Measurements from ENCODE around the gene HOTAIR. TPM values are rescaled to one million over a fixed set of nuclear protein-coding genes. Genes with fewer than 3 reads are reported as not detected.
A peak's percentile ranks its signal among the peaks of the same experiment; 100 is the strongest.

HOTAIR gene
- total and polyA plus RNA-seq, 7 donors, result not detected

GRCh38 chr12:54010972-54011664, 36.4 kb upstream of the HOTAIR start:
- peaks cover 81 to 100% (median 97%) of the 10 kb centered on the region in 3 donors for H3K27me3 ChIP-seq
- H3K27ac ChIP-seq, result no peak overlapping the region
- TF ChIP-seq EP300 (IDR thresholded peaks at IDR 0.05) (no peak), POLR2AphosphoS5 (IDR thresholded peaks at IDR 0.05) (no peak), CTCF (IDR thresholded peaks at IDR 0.05) (no peak), POLR2A (IDR thresholded peaks at IDR 0.05) (no peak)
- no peaks in the 10 kb centered on the region for H3K36me3 ChIP-seq
- H3K9me3 ChIP-seq, result no peaks in the 10 kb centered on the region
- H3K4me3 ChIP-seq, result no peak overlapping the region
- 4 to 6% methylated on average over 17 of the region's 17 CpGs for WGBS, 2 donors
- no peak for DNase-seq
- intact Hi-C loops (cut with DNase I), result no loop called here
- peaks cover 0 to 23% (median 21%) of the 10 kb centered on the region in 4 donors for H3K4me1 ChIP-seq

- intact Hi-C loops (cut with DNase I), result no loop called here
- Histone ChIP-seq H3K36me3 (no peaks in the 10 kb centered on the region), H3K4me1 (peaks cover 0 to 24% (median 22%) of the 10 kb centered on the region in 4 donors), H3K4me3 (no peak overlapping the region), H3K9me3 (no peaks in the 10 kb centered on the region), H3K27me3 (peaks cover 80 to 100% (median 97%) of the 10 kb centered on the region in 3 donors), H3K27ac (no peak overlapping the region)
- no peak for TF ChIP-seq CTCF (IDR thresholded peaks at IDR 0.05)
- TF ChIP-seq EP300 (IDR thresholded peaks at IDR 0.05), result no peak
- no peak for TF ChIP-seq POLR2A (IDR thresholded peaks at IDR 0.05)
- no peak for TF ChIP-seq POLR2AphosphoS5 (IDR thresholded peaks at IDR 0.05)
- DNase-seq, result no peak
- 12% methylated on average over 10 of the region's 10 CpGs for WGBS, 2 donors
Measured at GRCh38 chr12:54010053-54010971, 35.6 kb upstream of the HOTAIR start.

GRCh38 chr12:54009171-54010052, 34.7 kb upstream of the HOTAIR start:
- Histone ChIP-seq H3K27ac (no peak overlapping the region), H3K36me3 (no peaks in the 10 kb centered on the region), H3K27me3 (peaks cover 80 to 100% (median 97%) of the 10 kb centered on the region in 3 donors), H3K9me3 (no peaks in the 10 kb centered on the region), H3K4me1 (peaks cover 0 to 22% (median 18%) of the 10 kb centered on the region in 4 donors), H3K4me3 (peak overlapping the region in 2 of 4 donors; percentile 15 to 17)
- TF ChIP-seq CTCF (IDR thresholded peaks at IDR 0.05), result no peak
- no peak for TF ChIP-seq EP300 (IDR thresholded peaks at IDR 0.05)
- no peak for TF ChIP-seq POLR2AphosphoS5 (IDR thresholded peaks at IDR 0.05)
- no peak for TF ChIP-seq POLR2A (IDR thresholded peaks at IDR 0.05)
- intact Hi-C loops (cut with DNase I), result loop anchor here (10.0 kb wide), 1 partner anchor 365 kb away; no protein-coding TSS in a partner anchor
- 3 to 5% methylated on average over 51 of the region's 51 CpGs for WGBS, 2 donors
- no peak for DNase-seq

- TF ChIP-seq POLR2AphosphoS5 (IDR thresholded peaks at IDR 0.05) (no peak), CTCF (IDR thresholded peaks at IDR 0.05) (no peak), EP300 (IDR thresholded peaks at IDR 0.05) (no peak), POLR2A (IDR thresholded peaks at IDR 0.05) (no peak)
- DNase-seq, result no peak
- H3K27me3 ChIP-seq, result peaks cover 82 to 100% (median 99%) of the 10 kb centered on the region in 3 donors
- WGBS, 2 donors, result 18 to 19% methylated on average over 2 of the region's 2 CpGs
- intact Hi-C loops (cut with DNase I), result loop anchor here (10.0 kb wide), 1 partner anchor 367 kb away; no protein-coding TSS in a partner anchor
- no peaks in the 10 kb centered on the region for H3K9me3 ChIP-seq
- no peaks in the 10 kb centered on the region for H3K36me3 ChIP-seq
- H3K27ac ChIP-seq, result no peak overlapping the region
- no peak overlapping the region for H3K4me3 ChIP-seq
- H3K4me1 ChIP-seq, result peaks cover 0 to 18% (median 15%) of the 10 kb centered on the region in 4 donors
Measured at GRCh38 chr12:54008260-54008552, 33.5 kb upstream of the HOTAIR start.

Measured in sigmoid colon (tissue), 7 donors.